Stimulated activated CD4-positive, alpha-beta T cell treated with anti-CD3 and anti-CD28 coated beads, Interleukin-15, amount 100 ng/mL, for 48 hours (primary cell): ENCODE data around the gene RAPGEFL1.
A peak's percentile ranks its signal among the peaks of the same experiment; 100 is the strongest.
"Not testable (repeated sequence)": the region's sequence is repeated elsewhere in the genome, so short reads cannot be mapped to it uniquely, and the experiment has no call there.

ENCODE experiments used
- DNase-seq, 2 donors: peaks; one replicate each; pipeline ENCODE4 v3.0.0-alpha.2; 2020; ENCODE audit warnings: low read depth in 2 of 2

Gene RAPGEFL1

GRCh38 chr17:40177275-40177874, at the start of gene RAPGEFL1:
TSS of gene RAPGEFL1 (plus strand) at chr17:40177470. CDS start at chr17:40177862, 392 bp downstream.
- DNase-seq = peak; percentile 79 to 88

DNA sequence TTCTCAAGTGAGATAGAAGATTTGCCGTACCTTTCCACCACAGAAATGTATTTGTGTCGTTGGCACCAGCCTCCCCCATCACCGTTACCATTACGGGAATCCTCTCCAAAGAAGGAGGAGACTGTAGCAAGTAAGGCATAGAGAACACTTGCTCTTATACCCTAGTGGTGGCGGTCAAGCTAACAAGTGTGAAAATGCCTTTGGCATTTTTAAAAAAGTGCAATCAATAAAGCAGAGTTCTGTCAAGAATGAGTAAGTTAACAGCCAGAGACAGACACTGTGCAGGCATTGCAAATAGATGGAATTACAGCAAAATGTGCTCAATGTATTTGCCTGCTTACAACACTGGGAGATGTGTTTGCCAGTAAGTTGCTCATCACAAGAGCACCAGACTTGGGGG, 47.8 kb upstream of the RAPGEFL1 start:
- DNase-seq = no peak

GRCh38 chr17:40130352-40131042, 46.8 kb upstream of the RAPGEFL1 start:
- no peak for DNase-seq

DNA sequence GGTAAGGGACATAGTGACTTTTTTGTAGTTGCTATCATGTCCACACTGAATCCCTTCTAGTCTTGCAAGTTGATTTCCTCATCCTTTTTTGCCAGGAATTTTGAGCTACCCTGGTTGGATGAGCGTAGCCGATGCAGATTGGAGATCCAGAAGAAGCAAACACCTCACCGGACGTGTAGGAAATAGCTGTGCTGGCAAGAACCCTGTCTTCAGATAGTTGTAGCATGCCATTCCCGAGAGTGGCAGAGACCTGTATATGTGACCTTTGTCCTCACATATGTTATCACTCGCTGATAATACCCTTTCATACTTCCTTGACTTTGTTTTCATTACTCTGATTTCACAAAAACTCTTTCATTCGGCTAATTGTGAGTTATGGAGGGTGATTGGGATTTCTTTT, 43.1 kb upstream of the RAPGEFL1 start:
- DNase-seq = no peak

- DNase-seq = no peak
Observed at GRCh38 chr17:40135817-40136216, 41.5 kb upstream of the RAPGEFL1 start.

GRCh38 chr17:40139566-40140058, 37.7 kb upstream of the RAPGEFL1 start:
- no peak for DNase-seq

DNA sequence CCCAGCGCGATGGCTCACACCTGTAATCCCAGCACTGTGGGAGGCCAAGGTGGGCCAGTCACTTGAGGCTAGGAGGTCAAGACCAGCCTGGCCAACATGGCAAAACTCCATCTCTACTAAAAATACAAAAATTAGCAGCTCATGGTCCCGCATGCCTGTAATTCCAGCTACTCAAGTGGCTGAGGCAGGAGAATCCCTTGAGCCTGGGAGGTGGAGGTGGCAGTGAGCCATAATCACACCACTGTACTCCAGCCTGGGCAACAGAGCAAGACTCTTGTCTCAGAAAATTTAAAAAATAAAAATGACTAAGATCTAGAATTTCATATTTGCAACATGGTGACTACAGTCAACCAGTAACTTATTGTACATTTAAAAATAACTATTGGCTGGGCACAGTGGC, 34.1 kb upstream of the RAPGEFL1 start:
- DNase-seq = not testable (repeated sequence)

- no peak for DNase-seq
Observed at GRCh38 chr17:40145476-40145875, 31.8 kb upstream of the RAPGEFL1 start.

DNA sequence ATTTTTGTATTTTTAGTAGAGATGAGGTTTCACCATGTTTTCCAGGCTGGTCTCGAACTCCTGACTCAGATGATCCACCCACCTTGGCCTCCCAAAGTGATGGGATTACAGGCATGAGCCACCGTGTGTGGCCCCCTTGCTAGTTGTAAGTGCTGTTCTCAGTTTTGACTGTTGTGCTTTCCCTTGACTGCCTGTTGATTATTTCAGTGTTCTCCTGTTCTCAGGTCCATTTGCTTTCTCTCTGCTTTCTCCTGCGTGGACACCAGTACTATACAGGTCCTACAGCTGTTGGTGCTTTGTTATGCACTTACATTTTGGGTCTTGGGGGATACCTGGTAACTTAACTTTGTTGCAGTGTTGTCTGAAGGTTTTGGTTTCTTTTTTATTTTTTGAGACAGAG, 28.7 kb upstream of the RAPGEFL1 start:
- no peak for DNase-seq

- DNase-seq = no peak
Observed at GRCh38 chr17:40150276-40150675, 27.0 kb upstream of the RAPGEFL1 start.

DNA sequence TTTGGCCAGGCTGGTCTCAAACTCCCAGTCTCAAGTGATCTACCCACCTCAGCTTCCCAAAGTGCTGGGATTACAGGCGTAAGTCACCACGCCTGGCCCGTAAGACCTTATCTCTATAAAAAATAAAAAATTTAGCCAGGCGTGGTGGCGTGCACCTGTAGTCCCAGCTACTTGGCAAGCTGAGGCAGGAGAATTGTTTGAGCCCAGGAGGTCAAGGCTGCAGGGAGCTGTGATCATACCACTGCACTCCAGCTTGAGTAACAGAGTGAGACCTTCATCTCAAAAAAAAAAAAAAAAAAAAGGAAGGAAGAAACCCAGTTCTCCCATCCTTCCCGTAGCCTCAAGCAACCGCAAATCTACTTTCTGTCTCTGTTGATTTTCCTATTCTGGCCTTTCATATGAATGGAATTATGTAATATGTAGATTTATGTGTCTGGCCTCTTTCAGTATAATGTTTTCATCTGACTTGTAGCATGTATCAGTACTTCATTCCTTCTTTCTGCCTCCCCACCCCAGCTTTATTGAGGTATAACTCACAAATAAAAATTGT, 25.8 kb upstream of the RAPGEFL1 start:
- DNase-seq = no peak

- peak in 1 of 2 donors; percentile 21 for DNase-seq
Observed at GRCh38 chr17:40153603-40154236, 23.6 kb upstream of the RAPGEFL1 start.

DNA sequence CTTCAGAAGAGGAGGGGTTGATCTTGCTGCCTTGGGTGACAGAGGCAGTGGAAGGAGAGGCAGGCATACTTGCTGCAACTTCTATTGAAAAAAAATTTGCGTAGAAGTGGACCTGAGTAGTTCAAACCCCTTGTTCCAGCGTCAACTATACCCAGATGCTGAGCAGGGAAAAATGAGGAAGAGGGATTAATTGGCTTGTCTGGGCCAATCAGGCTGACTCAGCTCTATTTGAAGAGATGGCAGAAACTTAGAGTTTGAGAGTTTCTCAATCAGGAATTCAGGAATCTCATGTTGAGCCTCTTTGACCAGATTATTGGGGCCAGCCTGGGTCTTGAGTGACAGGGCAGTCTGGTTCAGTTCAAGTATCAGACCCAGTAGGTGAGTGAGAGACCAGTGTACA, 19.3 kb upstream of the RAPGEFL1 start:
- no peak for DNase-seq

DNA sequence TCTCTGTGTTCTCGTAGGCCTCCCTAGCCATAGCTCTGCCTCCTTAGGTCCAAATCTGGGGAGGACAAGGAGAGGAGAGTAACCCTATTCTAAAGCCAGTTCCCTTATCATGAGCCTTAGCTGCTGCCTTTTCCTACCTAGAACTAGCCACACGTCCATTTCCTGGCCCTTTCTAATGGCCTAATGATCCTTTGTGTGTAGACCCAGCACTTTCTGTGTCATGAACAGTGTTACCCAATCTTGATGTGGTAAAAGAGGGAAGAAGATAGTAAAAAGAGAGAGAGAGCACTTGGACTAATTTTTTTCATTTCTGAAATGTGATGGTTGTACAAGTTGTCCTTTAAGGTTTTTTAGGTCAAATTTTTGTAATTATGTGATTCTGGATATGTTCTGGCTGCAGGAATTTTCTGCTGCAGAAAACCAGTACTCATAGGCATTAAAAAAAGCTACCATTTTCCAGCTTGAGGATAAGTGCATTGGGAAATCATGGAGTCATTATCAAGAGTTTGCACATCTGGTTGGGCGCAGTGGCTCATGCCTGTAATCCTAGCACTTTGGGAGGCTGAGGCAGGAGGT, 18.7 kb upstream of the RAPGEFL1 start:
- DNase-seq = no peak

GRCh38 chr17:40159456-40159855, 17.8 kb upstream of the RAPGEFL1 start:
- DNase-seq = no peak

DNA sequence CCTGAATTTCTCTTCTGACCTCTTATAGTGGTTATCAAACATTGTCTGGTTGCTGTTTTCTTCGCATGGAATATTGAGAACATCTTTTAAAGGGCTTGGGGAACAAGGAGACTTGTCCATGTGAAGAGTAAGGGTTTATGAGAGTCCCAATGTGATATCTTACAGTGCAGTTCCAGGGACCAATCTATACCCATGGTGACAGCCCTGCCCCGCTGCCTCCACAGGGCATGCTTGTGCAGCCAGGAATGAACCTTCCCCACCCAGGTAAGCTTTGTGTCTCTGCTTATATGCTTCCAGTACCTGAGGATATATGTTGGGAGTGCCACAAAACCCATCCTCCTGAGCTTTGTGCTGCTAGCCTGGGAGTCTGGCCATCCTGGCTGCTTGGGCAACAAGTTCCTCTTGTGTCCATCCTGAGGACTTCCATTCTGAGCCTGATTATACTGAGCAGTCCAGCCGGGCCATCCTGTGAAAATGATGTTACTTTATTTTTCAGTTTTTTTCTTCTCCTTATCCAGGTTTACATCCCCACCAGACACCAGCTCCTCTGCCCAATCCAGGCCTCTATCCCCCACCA, 9.5 kb upstream of the RAPGEFL1 start:
- DNase-seq = no peak

GRCh38 chr17:40168262-40168832, 8.9 kb upstream of the RAPGEFL1 start:
- no peak for DNase-seq

GRCh38 chr17:40170325-40170724, 6.9 kb upstream of the RAPGEFL1 start:
- DNase-seq = no peak

DNA sequence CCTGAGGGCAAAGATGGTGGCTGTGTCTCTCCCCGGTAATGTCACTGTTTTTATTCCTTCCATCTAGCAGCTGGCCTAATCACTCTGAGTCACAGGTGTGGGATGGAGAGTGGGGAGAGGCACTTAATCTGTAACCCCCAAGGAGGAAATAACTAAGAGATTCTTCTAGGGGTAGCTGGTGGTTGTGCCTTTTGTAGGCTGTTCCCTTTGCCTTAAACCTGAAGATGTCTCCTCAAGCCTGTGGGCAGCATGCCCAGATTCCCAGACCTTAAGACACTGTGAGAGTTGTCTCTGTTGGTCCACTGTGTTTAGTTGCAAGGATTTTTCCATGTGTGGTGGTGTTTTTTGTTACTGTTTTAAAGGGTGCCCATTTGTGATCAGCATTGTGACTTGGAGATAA, 5.5 kb upstream of the RAPGEFL1 start:
- DNase-seq = no peak

DNA sequence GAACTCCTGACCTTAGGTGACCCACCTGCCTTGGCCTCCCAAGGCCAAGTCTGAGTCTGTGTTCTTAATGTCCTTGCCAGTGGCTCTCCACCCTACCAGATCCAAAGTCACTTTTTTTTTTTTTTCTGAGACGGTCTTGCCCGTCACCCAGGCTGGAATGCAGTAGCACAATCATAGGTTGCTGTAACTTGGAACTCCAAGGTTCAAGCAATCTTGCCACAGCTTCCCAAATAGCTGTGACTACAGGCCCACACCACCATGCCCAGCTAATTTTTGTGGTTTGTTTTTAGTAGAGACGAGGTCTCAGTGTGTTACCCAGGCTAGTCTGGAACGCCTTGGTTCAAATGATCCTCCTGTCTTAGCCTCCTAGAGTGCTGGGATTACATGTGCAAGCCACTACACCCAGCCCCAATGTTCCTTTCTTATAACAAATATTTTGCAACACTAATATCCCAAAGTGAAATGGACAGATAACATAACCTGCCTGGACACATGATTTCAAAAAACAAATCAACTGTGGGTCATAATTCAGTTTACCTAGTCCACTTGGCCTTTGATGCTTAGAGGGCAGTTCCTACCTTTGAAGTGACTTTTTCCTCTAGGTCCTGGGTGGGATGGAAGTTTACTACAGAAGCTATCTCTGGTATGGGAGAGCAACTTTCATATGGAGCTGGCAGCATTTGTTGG, 4.0 kb upstream of the RAPGEFL1 start:
- no peak for DNase-seq

DNA sequence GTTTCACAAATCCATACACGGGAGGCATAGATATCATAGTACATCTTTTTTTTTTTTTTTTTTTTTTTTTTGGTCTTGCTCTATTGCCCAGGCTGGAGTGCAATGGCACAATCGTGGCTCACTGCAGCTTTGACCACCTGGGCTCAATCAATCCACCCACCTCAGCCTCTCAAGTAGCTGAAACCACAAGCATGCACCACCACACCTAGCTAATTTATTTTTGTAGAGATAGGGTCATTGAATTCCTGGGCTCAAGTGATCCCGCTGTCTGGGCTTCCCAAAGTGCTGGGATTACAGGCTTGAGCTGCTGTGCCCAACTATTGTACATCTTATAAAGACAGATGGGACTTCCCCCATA, 3.5 kb upstream of the RAPGEFL1 start:
- DNase-seq = no peak
